Transverse colon (tissue), 3 donors: ENCODE data around the gene FCHSD1.

Experiments
- CTCF ChIP-seq, 5 experiments: fragments of 200-600 bp in 3 of 5; fragments of 450-650 bp in 2 of 5; sonication (generic) in 3 of 5; IDR thresholded peaks; 1 replicate in 2 of 5; 2 replicates in 3 of 5; pipeline ENCODE4 v1.5.1; 2016 to 2017; ENCODE audit warnings: antibody characterized with exemption in 5 of 5, inconsistent platforms in 3 of 5, mild to moderate bottlenecking in 2 of 5, moderate library complexity in 1 of 5
- EP300 ChIP-seq: sonication (generic); formaldehyde crosslinking; IDR thresholded peaks from one replicate; pipeline ENCODE4 v1.6.1; 2017; ENCODE audit warnings: antibody characterized with exemption, low read depth
- POLR2A ChIP-seq: fragments of 450-650 bp; IDR thresholded peaks from one replicate; pipeline ENCODE4 v1.6.1; 2016; ENCODE audit warnings: antibody characterized with exemption, mild to moderate bottlenecking, moderate library complexity

GRCh38 chr5:141696431-141696830 is 45.2 kb upstream of the FCHSD1 start:
- TF ChIP-seq CTCF (IDR thresholded peaks at IDR 0.05) (no peak), POLR2A (no peak), EP300 (no peak)
